Smooth muscle cell (in vitro differentiated cells): ENCODE results near the gene ORC1. TPM values are rescaled to one million over a fixed set of nuclear protein-coding genes. Genes with fewer than 3 reads are reported as not detected.

Source experiments
- DNase-seq: peaks from one replicate; lab custom pipeline; 2025; ENCODE audit not compliant: unreplicated experiment; lab: John Stamatoyannopoulos, UW
- H2AFZ ChIP-seq: fragments of 200-600 bp; sonication (generic); 2 replicates; pipeline ENCODE4 v1.6.0; 2016; ENCODE audit warnings: antibody characterized with exemption, low read depth, mild to moderate bottlenecking
- H3F3A ChIP-seq: fragments of 200-600 bp; sonication (generic); 2 replicates; pipeline ENCODE4 v1.6.0; 2017; ENCODE audit warnings: antibody characterized with exemption, low read depth
- H3K27ac ChIP-seq: fragments of 200-600 bp; sonication (generic); 2 replicates; pipeline ENCODE4 v1.5.1; 2016; ENCODE audit warnings: low read depth, mild to moderate bottlenecking
- H3K27me3 ChIP-seq: fragments of 200-600 bp; sonication (generic); 2 replicates; pipeline ENCODE4 v1.6.1; 2016; ENCODE audit warnings: low read depth, mild to moderate bottlenecking
- H3K36me3 ChIP-seq: fragments of 200-600 bp; sonication (generic); 2 replicates; pipeline ENCODE4 v1.5.1; 2016; ENCODE audit warnings: low read depth
- H3K4me1 ChIP-seq: fragments of 200-600 bp; sonication (generic); 2 replicates; pipeline ENCODE4 v1.5.1; 2016; ENCODE audit warnings: low read depth
- H3K4me2 ChIP-seq: fragments of 200-600 bp; sonication (generic); 2 replicates; pipeline ENCODE4 v1.6.0; 2016; ENCODE audit warnings: mild to moderate bottlenecking
- H3K4me3 ChIP-seq: fragments of 200-600 bp; sonication (generic); 2 replicates; pipeline ENCODE4 v1.5.1; 2016; ENCODE audit warnings: mild to moderate bottlenecking
- H3K79me2 ChIP-seq: fragments of 200-600 bp; sonication (generic); 2 replicates; pipeline ENCODE4 v1.6.0; 2016; ENCODE audit warnings: low read depth, mild to moderate bottlenecking
- H3K9ac ChIP-seq: fragments of 200-600 bp; sonication (generic); 2 replicates; pipeline ENCODE4 v1.6.0; 2016; ENCODE audit warnings: low read depth
- H3K9me3 ChIP-seq: fragments of 200-600 bp; sonication (generic); replicated peaks from 2 replicates; pipeline ENCODE4 v1.5.1; 2016; ENCODE audit warnings: low read depth
- H4K20me1 ChIP-seq: fragments of 200-600 bp; sonication (generic); 2 replicates; pipeline ENCODE4 v1.6.0; 2016; ENCODE audit warnings: low read depth
- whole genome bisulfite sequencing: methylation state at CpG from one replicate; pipeline ENCODE4 v1.1.7; 2016; ENCODE audit warnings: low lambda C conversion rate; 5-methylcytosine and 5-hydroxymethylcytosine counted together
- polyA plus RNA-seq: library from polyadenylated mRNA; unstranded; fragments of >200 nt; fragmentation: Nextera tagmentation; extraction: Ambion mirVana; gene quantifications from 2 replicates; pipeline ENCODE4 v1.2.1, GENCODE V29; 2016
- total RNA-seq: library from RNA; depleted of rRNA; stranded (reverse); fragments of >200 nt; gene quantifications from 2 replicates; pipeline ENCODE4 v1.2.3, GENCODE V29; 2014
- TF ChIP-seq, protein P1 (sequence below): fragments of 200-600 bp; sonication (generic); IDR thresholded peaks from 2 replicates; pipeline ENCODE4 v1.5.1; 2017; ENCODE audit warnings: borderline replicate concordance, mild to moderate bottlenecking, antibody characterized with exemption; ENCODE audit not compliant: insufficient read depth, poor library complexity, severe bottlenecking

The ORC1 gene
- total and polyA plus RNA-seq, 2 experiments from 2014 or later, result 2.5 to 3.5 TPM

DNA sequence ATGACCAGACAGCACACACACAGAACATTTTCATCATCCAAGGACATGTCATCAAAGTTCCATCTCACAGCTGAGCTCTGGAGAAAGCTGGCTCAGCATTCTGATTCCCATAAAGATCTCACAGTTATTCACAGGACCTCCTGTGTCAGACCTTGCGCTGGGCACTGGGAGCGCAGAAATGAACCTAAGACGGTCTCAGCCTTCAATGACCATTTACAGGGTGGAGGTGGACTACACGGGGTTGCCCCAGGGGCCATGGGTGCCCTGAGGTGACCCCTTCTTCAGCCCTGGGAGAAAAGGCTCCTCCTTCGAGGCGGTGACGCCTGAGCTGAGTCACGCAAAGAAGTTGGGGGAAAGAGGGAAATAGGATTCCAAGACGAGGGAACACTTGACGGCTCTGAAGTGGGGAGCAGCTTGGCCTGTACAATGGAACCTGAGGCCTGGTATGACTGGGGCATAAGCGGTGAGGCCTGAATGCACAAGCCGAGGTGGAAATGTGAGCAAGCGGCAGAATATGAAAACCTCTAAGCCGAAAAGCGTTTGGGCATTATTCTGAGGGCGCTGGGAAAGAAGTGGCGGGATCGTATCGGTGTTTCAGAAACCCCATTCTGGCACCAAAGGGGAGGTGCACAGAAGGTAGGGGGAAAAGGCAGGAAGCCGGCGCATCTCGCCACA is 39.0 kb downstream of the ORC1 start:
- Histone ChIP-seq H3K9ac (peak overlapping the region; percentile 94), H3K27me3 (no peaks in the 10 kb centered on the region), H3K9me3 (no peaks in the 10 kb centered on the region), H3K27ac (peak overlapping the region; percentile 92), H3K4me3 (peak overlapping the region; percentile 83), H3F3A (peaks cover 5% of the 10 kb centered on the region), H3K4me1 (peaks cover 9% of the 10 kb centered on the region), H3K4me2 (peak overlapping the region; percentile 94), H3K79me2 (peaks cover 12% of the 10 kb centered on the region), H3K36me3 (no peaks in the 10 kb centered on the region), H4K20me1 (peaks cover 11% of the 10 kb centered on the region), H2AFZ (peak overlapping the region; percentile 84)
- 6% methylated on average over 21 of the region's 22 CpGs for WGBS
- peak; percentile 53 for DNase-seq
- TF ChIP-seq, protein P1, sequence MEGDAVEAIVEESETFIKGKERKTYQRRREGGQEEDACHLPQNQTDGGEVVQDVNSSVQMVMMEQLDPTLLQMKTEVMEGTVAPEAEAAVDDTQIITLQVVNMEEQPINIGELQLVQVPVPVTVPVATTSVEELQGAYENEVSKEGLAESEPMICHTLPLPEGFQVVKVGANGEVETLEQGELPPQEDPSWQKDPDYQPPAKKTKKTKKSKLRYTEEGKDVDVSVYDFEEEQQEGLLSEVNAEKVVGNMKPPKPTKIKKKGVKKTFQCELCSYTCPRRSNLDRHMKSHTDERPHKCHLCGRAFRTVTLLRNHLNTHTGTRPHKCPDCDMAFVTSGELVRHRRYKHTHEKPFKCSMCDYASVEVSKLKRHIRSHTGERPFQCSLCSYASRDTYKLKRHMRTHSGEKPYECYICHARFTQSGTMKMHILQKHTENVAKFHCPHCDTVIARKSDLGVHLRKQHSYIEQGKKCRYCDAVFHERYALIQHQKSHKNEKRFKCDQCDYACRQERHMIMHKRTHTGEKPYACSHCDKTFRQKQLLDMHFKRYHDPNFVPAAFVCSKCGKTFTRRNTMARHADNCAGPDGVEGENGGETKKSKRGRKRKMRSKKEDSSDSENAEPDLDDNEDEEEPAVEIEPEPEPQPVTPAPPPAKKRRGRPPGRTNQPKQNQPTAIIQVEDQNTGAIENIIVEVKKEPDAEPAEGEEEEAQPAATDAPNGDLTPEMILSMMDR, result no peak

DNA sequence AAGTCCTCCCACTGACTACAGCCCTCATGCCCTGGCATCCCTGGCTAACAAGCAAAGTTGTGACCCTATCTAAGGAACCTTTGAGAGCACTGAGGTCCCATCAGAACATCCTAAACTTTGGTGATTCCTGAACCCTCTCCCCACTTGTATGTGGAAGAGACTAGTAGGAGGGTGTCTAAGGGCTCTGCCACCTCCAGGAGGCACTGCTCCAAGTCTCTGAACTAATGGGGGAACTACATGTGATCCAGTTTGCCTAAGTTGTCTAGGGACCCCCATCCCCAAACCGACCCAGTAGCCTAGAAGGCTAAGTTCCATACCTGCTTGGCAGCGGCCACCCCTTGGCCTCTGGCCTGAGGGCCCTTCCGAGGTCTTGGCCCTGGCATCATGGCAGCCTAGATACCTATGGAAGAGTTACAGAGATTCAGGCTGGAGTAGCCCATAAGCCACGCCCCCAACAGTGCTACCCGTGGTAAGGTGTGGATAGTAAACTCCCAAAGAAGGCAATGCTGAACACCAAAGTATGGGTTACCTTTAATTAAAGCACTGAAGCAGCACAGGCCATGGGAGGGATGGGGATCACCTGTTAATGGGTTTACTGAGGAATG is 39.9 kb downstream of the ORC1 start:
- Histone ChIP-seq H3K4me1 (peaks cover 9% of the 10 kb centered on the region), H3K27ac (peak overlapping the region; percentile 92), H2AFZ (no peak overlapping the region), H3K9me3 (no peaks in the 10 kb centered on the region), H3K79me2 (peaks cover 12% of the 10 kb centered on the region), H3K36me3 (no peaks in the 10 kb centered on the region), H3K27me3 (no peaks in the 10 kb centered on the region), H3F3A (peaks cover 5% of the 10 kb centered on the region), H4K20me1 (peaks cover 11% of the 10 kb centered on the region), H3K4me2 (peak overlapping the region; percentile 94), H3K9ac (peak overlapping the region; percentile 94), H3K4me3 (peak overlapping the region; percentile 83)
- TF ChIP-seq, protein P1, result no peak
- WGBS, result 86% methylated on average over 5 of the region's 5 CpGs
- no peak for DNase-seq

DNA sequence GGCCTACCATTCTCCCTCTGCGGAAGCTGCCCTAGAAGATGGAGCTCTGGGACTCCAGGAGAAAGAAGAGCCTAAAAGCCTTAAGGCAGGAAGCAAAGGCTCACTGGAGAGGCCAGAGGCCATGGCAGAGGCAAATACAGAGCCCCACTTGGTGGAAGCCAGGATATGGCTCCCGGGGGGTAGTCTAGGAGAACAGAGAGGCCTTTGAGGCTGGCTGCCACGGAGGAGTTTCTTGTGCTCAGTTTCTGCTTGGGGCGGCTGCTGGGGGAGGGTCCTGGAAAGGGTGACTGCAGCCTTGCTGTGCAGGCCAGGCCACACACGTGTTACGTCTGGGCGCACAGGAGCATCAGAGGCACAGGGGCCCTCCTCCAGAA is 43.6 kb downstream of the ORC1 start:
- Histone ChIP-seq H3K4me1 (peaks cover 6% of the 10 kb centered on the region), H3K27ac (no peak overlapping the region), H3K9me3 (no peaks in the 10 kb centered on the region), H3K4me2 (no peak overlapping the region), H3K27me3 (no peaks in the 10 kb centered on the region), H3K79me2 (peaks cover 12% of the 10 kb centered on the region), H3F3A (no peaks in the 10 kb centered on the region), H4K20me1 (peaks cover 11% of the 10 kb centered on the region), H3K4me3 (no peak overlapping the region), H2AFZ (no peak overlapping the region), H3K36me3 (peaks cover 8% of the 10 kb centered on the region), H3K9ac (no peak overlapping the region)
- DNase-seq, result no peak
- TF ChIP-seq, protein P1, result no peak
- 96% methylated on average over 7 of the region's 7 CpGs for WGBS
